Transverse colon (tissue), 4 donors: Measurements from ENCODE around the gene RNF115. TPM values are rescaled to one million over a fixed set of nuclear protein-coding genes. Genes with fewer than 3 reads are reported as not detected.
A peak's percentile ranks its signal among the peaks of the same experiment; 100 is the strongest.
"Not testable (repeated sequence)": the region's sequence is repeated elsewhere in the genome, so short reads cannot be mapped to it uniquely, and the experiment has no call there.

Experiments used
- DNase-seq: peaks from one replicate; pipeline ENCODE4 v3.0.0-alpha.2; 2019
- H3K27ac ChIP-seq, 4 donors: fragments of 200-600 bp; sonication (generic); 2 replicates each; pipeline ENCODE4 v1.5.1; 2016 to 2018; ENCODE audit warnings: inconsistent platforms in 4 of 4
- H3K27me3 ChIP-seq: fragments of 200-600 bp; sonication (generic); 2 replicates; pipeline ENCODE4 v1.5.1; 2017; ENCODE audit warnings: inconsistent platforms
- H3K36me3 ChIP-seq, 4 donors: fragments of 200-600 bp; sonication (generic); 2 replicates each; pipeline ENCODE4 v1.5.1; 2017 to 2019; ENCODE audit warnings: inconsistent platforms in 4 of 4
- H3K4me1 ChIP-seq, 4 donors: fragments of 200-600 bp; sonication (generic); 2 replicates each; pipeline ENCODE4 v1.5.1; 2017 to 2020; ENCODE audit warnings: inconsistent platforms in 4 of 4
- H3K4me3 ChIP-seq, 4 donors: fragments of 200-600 bp; sonication (generic); 1 replicate in 1 of 4; 2 replicates in 3 of 4; pipeline versions ENCODE4 v1.5.1 to v1.6.1; 2017 to 2019; ENCODE audit warnings: inconsistent platforms in 4 of 4
- H3K9me3 ChIP-seq, 2 donors: fragments of 200-600 bp; sonication (generic); 2 replicates each; pipeline ENCODE4 v1.5.1; 2017 to 2019; ENCODE audit warnings: inconsistent platforms in 2 of 2
- CTCF ChIP-seq, 5 experiments: fragments of 200-600 bp in 3 of 5; fragments of 450-650 bp in 2 of 5; sonication (generic) in 3 of 5; IDR thresholded peaks; 1 replicate in 2 of 5; 2 replicates in 3 of 5; pipeline ENCODE4 v1.5.1; 2016 to 2017; ENCODE audit warnings: antibody characterized with exemption in 5 of 5, inconsistent platforms in 3 of 5, mild to moderate bottlenecking in 2 of 5, moderate library complexity in 1 of 5
- EP300 ChIP-seq: sonication (generic); formaldehyde crosslinking; IDR thresholded peaks from one replicate; pipeline ENCODE4 v1.6.1; 2017; ENCODE audit warnings: antibody characterized with exemption, low read depth
- POLR2A ChIP-seq: fragments of 450-650 bp; IDR thresholded peaks from one replicate; pipeline ENCODE4 v1.6.1; 2016; ENCODE audit warnings: antibody characterized with exemption, mild to moderate bottlenecking, moderate library complexity
- POLR2AphosphoS5 ChIP-seq, 3 donors: sonication (generic); formaldehyde crosslinking; IDR thresholded peaks; one replicate each; pipeline ENCODE4 v1.6.1; 2016; ENCODE audit warnings: antibody characterized with exemption in 3 of 3
- WGBS, 2 donors: methylation state at CpG; one replicate each; pipeline ENCODE4 v1.1.5; 2018; ENCODE audit warnings: low coverage in 1 of 2; 5-methylcytosine and 5-hydroxymethylcytosine counted together
- in situ Hi-C, 4 donors: fragments of 200-750 bp; cut with MboI; loops; one replicate each; pipeline versions ENCODE4 v1.15.0 to v1.15.1; 2017; ENCODE audit warnings: low sequenced_read_pairs in 3 of 4, low pct_ligation_motif_present in 1 of 4, low pct_unique_long_range_greater_than_20kb in 1 of 4
- intact Hi-C: fragments of 100-400 bp; cut with DNase I; formaldehyde crosslinking; loops from one replicate; pipeline ENCODE4 v1.15.1; 2023; ENCODE audit warnings: low total_unique reads
- total RNA-seq, 4 donors: library from RNA; depleted of rRNA; stranded (reverse); fragments of >200 nt; gene quantifications; one replicate each; pipeline ENCODE4 v1.1.0, GENCODE V29; 2016

The RNF115 gene
- total RNA-seq, 4 donors from 2014 or later: 6.4 to 21.5 (median 13.3) TPM

DNA sequence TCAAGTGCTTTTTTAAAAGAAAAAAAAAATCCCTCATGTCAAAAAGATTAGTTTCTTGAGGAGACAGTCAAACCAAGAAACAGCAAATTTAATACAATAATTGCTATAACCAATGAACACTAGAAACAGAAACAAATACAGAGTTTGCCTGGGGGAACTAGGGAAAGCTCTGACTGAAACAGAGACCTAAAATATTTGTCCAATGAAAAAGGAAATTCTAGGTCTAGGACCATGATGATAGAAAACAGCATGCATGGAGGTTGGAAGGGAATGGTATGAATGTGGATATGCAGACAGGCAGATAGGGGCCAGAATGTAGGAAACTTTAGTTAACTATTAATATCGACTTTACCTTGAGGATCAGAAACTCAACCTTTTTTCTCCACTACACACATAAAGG is 31.4 kb downstream of the RNF115 start:
- no peaks in the 10 kb centered on the region for H3K36me3 ChIP-seq
- H3K4me1 ChIP-seq: no peaks in the 10 kb centered on the region
- WGBS, 2 donors: 90% methylated on average over 1 of the region's 1 CpG
- H3K4me3 ChIP-seq: no peak overlapping the region
- DNase-seq: no peak
- in situ Hi-C loops (no loop called here), intact Hi-C loops (no loop called here)
- H3K27me3 ChIP-seq: no peaks in the 10 kb centered on the region
- TF ChIP-seq POLR2A (no peak), CTCF (IDR thresholded peaks at IDR 0.05) (no peak), EP300 (no peak), POLR2AphosphoS5 (IDR thresholded peaks at IDR 0.05) (no peak)
- H3K27ac ChIP-seq: no peak overlapping the region
- peaks cover 6 to 8% of the 10 kb centered on the region in 2 donors for H3K9me3 ChIP-seq

DNA sequence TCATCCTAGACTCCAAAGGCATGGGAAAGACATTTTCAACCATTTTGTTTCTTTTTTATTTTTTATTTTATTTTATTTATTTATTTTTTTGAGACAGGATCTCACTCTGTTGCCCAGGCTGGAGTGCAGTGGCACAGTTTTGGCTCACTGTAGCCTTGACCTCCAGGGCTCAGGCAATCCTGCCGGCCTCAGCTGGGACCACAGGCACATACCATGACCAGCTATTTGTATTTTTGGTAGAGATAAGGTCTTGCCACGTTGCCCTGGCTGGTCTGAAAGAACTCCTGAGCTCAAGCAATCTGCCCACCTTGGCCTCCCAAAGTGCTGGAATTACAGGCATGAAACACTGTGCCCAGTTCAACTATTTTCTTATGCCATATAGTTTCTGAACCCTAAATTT is 32.0 kb downstream of the RNF115 start:
- H3K36me3 ChIP-seq, in situ Hi-C loops: not testable (repeated sequence)

GRCh38 chr1:145788580-145788979 is 35.3 kb downstream of the RNF115 start:
- H3K9me3 ChIP-seq: no peaks in the 10 kb centered on the region
- peaks cover 0 to 21% (median 0%) of the 10 kb centered on the region in 4 donors for H3K4me1 ChIP-seq
- no peaks in the 10 kb centered on the region for H3K27me3 ChIP-seq
- no peaks in the 10 kb centered on the region for H3K36me3 ChIP-seq
- TF ChIP-seq CTCF (IDR thresholded peaks at IDR 0.05): no peak
- no peak for TF ChIP-seq POLR2A
- no peak for TF ChIP-seq POLR2AphosphoS5 (IDR thresholded peaks at IDR 0.05)
- TF ChIP-seq EP300: no peak
- intact Hi-C loops (no loop called here), in situ Hi-C loops (no loop called here)
- WGBS, 2 donors: 93 to 98% methylated on average over 3 of the region's 3 CpGs
- H3K4me3 ChIP-seq: no peak overlapping the region
- DNase-seq: no peak
- H3K27ac ChIP-seq: no peak overlapping the region

More for the DNA sequence above, 32.0 kb downstream of the RNF115 start:
- H3K27ac ChIP-seq, H3K4me1 ChIP-seq, H3K4me3 ChIP-seq, intact Hi-C loops, DNase-seq, H3K9me3 ChIP-seq, H3K27me3 ChIP-seq: not testable (repeated sequence)
- WGBS, 2 donors: 77% methylated on average over 2 of the region's 2 CpGs; no CpG with 5 or more reads in 1 of the 2 donors

DNA sequence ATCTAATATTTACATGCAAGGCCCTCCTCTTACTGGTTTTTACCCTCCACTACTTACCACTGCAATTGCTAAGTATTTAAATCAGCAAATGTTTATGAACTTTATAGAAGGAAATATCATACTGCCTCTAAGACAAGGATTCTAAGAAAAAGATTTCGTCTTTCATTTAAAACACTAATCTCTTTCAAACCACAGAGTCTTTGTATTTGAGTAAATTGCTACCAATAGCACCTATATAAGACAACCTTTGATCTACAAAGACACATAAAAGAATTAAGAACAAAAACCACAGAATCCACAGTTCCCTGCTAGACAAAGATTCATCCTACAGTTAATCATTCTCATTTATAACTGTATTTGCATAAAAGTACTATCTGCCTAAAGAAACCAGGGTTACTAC is 37.6 kb downstream of the RNF115 start:
- in situ Hi-C loops: no loop called here
- Histone ChIP-seq H3K4me1 (peaks cover 0 to 21% (median 0%) of the 10 kb centered on the region in 4 donors), H3K4me3 (no peak overlapping the region), H3K27me3 (no peaks in the 10 kb centered on the region), H3K9me3 (no peaks in the 10 kb centered on the region), H3K27ac (peak overlapping the region in 1 of 4 donors; percentile 59), H3K36me3 (no peaks in the 10 kb centered on the region)
- DNase-seq: no peak
- intact Hi-C loops: no loop called here
- WGBS, 2 donors: 30 to 44% methylated on average over 1 of the region's 1 CpG
- TF ChIP-seq POLR2AphosphoS5 (IDR thresholded peaks at IDR 0.05) (no peak), CTCF (IDR thresholded peaks at IDR 0.05) (no peak), POLR2A (no peak), EP300 (no peak)

DNA sequence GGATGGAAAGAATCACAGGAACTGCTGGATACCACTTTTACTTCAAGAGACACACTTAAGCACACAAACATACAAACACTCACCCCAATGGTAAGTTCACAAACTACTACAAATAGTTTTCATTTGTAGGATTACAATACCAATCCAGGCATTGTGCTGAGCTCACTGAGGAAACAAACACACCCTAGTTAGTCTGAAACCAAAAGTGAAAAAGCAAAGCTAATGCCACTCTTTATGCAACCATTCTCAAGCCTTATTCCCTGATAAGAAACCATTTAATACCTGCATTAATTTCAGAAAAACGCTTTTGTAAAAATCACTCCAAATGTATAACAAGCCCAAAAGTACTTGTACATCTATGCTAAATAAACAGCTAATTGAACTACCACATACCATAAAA is 38.3 kb downstream of the RNF115 start:
- Histone ChIP-seq H3K27ac (peak overlapping the region in 3 of 4 donors; percentile 34 to 59 (median 54)), H3K4me3 (no peak overlapping the region), H3K27me3 (no peaks in the 10 kb centered on the region), H3K9me3 (no peaks in the 10 kb centered on the region), H3K4me1 (peaks cover 0 to 21% (median 0%) of the 10 kb centered on the region in 4 donors), H3K36me3 (no peaks in the 10 kb centered on the region)
- in situ Hi-C loops: no loop called here
- intact Hi-C loops: no loop called here
- TF ChIP-seq CTCF (IDR thresholded peaks at IDR 0.05) (no peak), POLR2AphosphoS5 (IDR thresholded peaks at IDR 0.05) (no peak), POLR2A (no peak), EP300 (no peak)
- WGBS, 2 donors: 50 to 55% methylated on average over 1 of the region's 1 CpG
- DNase-seq: no peak
